Type B pancreatic cell (in vitro differentiated cells): Measurements from ENCODE around the gene ADAP1. TPM values are rescaled to one million over a fixed set of nuclear protein-coding genes. Genes with fewer than 3 reads are reported as not detected.

ENCODE experiments used
- DNase-seq: peaks from one replicate; pipeline ENCODE4 v3.0.0; 2021; ENCODE audit warnings: mixed read lengths; ENCODE audit not compliant: unreplicated experiment; ENCODE audit errors: extremely low spot score
- H3K27ac Mint-ChIP-seq: 2 replicates; pipeline ENCODE4 v1.8.0; 2021; ENCODE audit warnings: mild to moderate bottlenecking, mixed read lengths
- H3K27me3 Mint-ChIP-seq: 2 replicates; pipeline ENCODE4 v1.8.0; 2021; ENCODE audit warnings: mixed read lengths
- H3K36me3 Mint-ChIP-seq: 2 replicates; pipeline ENCODE4 v1.8.0; 2021; ENCODE audit warnings: mixed read lengths
- H3K4me1 Mint-ChIP-seq: one replicate; pipeline ENCODE4 v1.8.0; 2021; ENCODE audit warnings: mixed read lengths; ENCODE audit not compliant: unreplicated experiment
- H3K4me3 Mint-ChIP-seq: 2 replicates; pipeline ENCODE4 v1.8.0; 2021; ENCODE audit warnings: mild to moderate bottlenecking, mixed read lengths
- H3K9me3 Mint-ChIP-seq: 2 replicates; pipeline ENCODE4 v1.8.0; 2021; ENCODE audit warnings: mixed read lengths
- total RNA-seq: library from RNA; stranded (reverse); gene quantifications from 2 replicates; pipeline ENCODE4 v1.2.1, GENCODE V29; 2021; ENCODE audit warnings: low replicate concordance
- TF ChIP-seq, protein P1 (sequence below): fragments of 200-600 bp; sonication (generic); conservative IDR thresholded peaks from 2 replicates; pipeline ENCODE4 v1.5.0; 2021; ENCODE audit warnings: antibody characterized with exemption, mild to moderate bottlenecking

Gene ADAP1
- total RNA-seq, 1 donor from 2014 or later, result 15.7 TPM

GRCh38 chr7:959271-959670 lies 4.8 kb upstream of the ADAP1 start:
- peaks cover 7% of the 10 kb centered on the region for H3K4me1 Mint-ChIP-seq
- H3K4me3 Mint-ChIP-seq, result no peak overlapping the region
- no peak overlapping the region for H3K27ac Mint-ChIP-seq
- no peak for DNase-seq
- peaks cover 11% of the 10 kb centered on the region for H3K27me3 Mint-ChIP-seq
- TF ChIP-seq, protein P1, sequence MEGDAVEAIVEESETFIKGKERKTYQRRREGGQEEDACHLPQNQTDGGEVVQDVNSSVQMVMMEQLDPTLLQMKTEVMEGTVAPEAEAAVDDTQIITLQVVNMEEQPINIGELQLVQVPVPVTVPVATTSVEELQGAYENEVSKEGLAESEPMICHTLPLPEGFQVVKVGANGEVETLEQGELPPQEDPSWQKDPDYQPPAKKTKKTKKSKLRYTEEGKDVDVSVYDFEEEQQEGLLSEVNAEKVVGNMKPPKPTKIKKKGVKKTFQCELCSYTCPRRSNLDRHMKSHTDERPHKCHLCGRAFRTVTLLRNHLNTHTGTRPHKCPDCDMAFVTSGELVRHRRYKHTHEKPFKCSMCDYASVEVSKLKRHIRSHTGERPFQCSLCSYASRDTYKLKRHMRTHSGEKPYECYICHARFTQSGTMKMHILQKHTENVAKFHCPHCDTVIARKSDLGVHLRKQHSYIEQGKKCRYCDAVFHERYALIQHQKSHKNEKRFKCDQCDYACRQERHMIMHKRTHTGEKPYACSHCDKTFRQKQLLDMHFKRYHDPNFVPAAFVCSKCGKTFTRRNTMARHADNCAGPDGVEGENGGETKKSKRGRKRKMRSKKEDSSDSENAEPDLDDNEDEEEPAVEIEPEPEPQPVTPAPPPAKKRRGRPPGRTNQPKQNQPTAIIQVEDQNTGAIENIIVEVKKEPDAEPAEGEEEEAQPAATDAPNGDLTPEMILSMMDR, result no peak
- H3K9me3 Mint-ChIP-seq, result no peaks in the 10 kb centered on the region
- no peaks in the 10 kb centered on the region for H3K36me3 Mint-ChIP-seq

- TF ChIP-seq, protein P1, result peak; percentile 26
Measured at GRCh38 chr7:958221-959200, 4.0 kb upstream of the ADAP1 start.

GRCh38 chr7:957418-958220 lies 3.1 kb upstream of the ADAP1 start:
- no peak for DNase-seq

More at GRCh38 chr7:958221-959200, 4.0 kb upstream of the ADAP1 start:
- Mint-ChIP-seq H3K36me3 (no peaks in the 10 kb centered on the region), H3K4me1 (peaks cover 7% of the 10 kb centered on the region), H3K27me3 (peaks cover 11% of the 10 kb centered on the region), H3K9me3 (no peaks in the 10 kb centered on the region), H3K27ac (no peak overlapping the region), H3K4me3 (no peak overlapping the region)
- DNase-seq, result no peak

GRCh38 chr7:956031-956430 lies 1.6 kb upstream of the ADAP1 start:
- Mint-ChIP-seq H3K27ac (peak overlapping the region; percentile 47), H3K27me3 (peaks cover 14% of the 10 kb centered on the region), H3K4me3 (peak overlapping the region; percentile 82), H3K4me1 (peaks cover 6% of the 10 kb centered on the region), H3K36me3 (no peaks in the 10 kb centered on the region), H3K9me3 (no peaks in the 10 kb centered on the region)
- no peak for DNase-seq
- TF ChIP-seq, protein P1, result no peak

More at GRCh38 chr7:957418-958220, 3.1 kb upstream of the ADAP1 start:
- Mint-ChIP-seq H3K27me3 (peaks cover 11% of the 10 kb centered on the region), H3K36me3 (no peaks in the 10 kb centered on the region), H3K9me3 (no peaks in the 10 kb centered on the region), H3K4me3 (no peak overlapping the region), H3K27ac (no peak overlapping the region), H3K4me1 (peaks cover 7% of the 10 kb centered on the region)
- TF ChIP-seq, protein P1, result no peak

DNA sequence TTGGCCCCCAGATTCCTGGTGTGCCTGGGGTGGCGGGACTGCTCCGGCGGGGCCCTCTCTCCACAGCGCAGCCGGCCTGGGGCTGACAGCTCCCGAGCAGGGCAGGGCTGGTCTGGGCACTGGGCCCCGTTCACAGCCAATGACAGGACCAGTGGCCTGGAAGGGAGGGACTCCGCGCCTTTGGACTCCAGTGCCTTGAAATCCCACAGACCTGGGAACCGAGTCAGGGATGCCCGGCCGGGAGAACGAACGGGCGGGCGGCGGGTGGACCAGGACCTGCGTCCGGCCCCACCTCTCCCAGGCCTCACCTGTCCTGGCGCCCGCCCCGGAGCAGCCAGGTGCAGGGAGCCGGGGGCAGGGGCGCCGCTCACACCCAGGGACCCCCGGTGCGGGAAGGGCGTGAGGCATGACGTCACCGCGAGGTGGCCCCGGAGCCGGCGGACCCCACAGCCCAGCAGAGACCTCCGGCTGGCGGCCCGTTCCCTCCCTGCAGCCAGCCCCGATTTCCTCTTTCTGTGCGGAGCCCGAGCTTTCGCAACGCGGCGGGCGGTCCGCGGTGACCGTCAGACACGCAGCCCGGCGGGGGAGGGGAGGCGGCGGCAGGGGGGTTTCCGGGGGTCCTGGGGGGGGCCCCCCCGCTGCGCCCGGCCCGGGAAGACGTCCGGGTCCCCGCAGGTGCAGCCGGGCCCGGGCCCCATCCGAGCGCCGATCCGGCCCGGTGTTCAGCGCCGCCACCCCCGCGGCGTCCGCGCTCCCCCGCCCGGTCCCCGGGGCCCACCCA lies 743 bp downstream of the ADAP1 start:
- TF ChIP-seq, protein P1, result no peak

More for the DNA sequence above, 743 bp downstream of the ADAP1 start:
- no peak for DNase-seq
- Mint-ChIP-seq H3K27ac (no peak overlapping the region), H3K27me3 (peaks cover 14% of the 10 kb centered on the region), H3K4me3 (peak overlapping the region; percentile 28), H3K9me3 (no peaks in the 10 kb centered on the region), H3K4me1 (no peaks in the 10 kb centered on the region), H3K36me3 (no peaks in the 10 kb centered on the region)
